OCI-LY7 (cell line): ENCODE results near the gene HDAC9.

Experiments
- CTCF ChIP-seq: fragments of 200-600 bp; sonication (generic); conservative IDR thresholded peaks from 2 replicates; pipeline ENCODE4 v1.5.1; 2014; ENCODE audit warnings: mild to moderate bottlenecking, antibody characterized with exemption, low read length, moderate library complexity, mixed read lengths
- EZH2phosphoT487 ChIP-seq: fragments of 200-600 bp; sonication (generic); IDR thresholded peaks from 2 replicates; pipeline ENCODE4 v1.6.1; 2018; ENCODE audit warnings: low read depth, borderline replicate concordance, mild to moderate bottlenecking, mixed run types, antibody characterized with exemption, low read length, moderate library complexity, mixed read lengths

GRCh38 chr7:18821554-18821953 is 326.0 kb downstream of the HDAC9 start:
- no peak for TF ChIP-seq EZH2phosphoT487
- no peak for TF ChIP-seq CTCF
